ENCODE measurements around the gene C4orf50.

Gene C4orf50

GRCh38 chr4:5881340-5881739 is 136.9 kb downstream of the C4orf50 start:
- H3K4me3 ChIP-seq (replicated peaks; ENCODE audit: low read depth, low read length), result no peak overlapping the region
- no peak for DNase-seq (ENCODE audit: extremely low read depth, low read depth)
- TF ChIP-seq CTCF (IDR thresholded peaks at IDR 0.05; ENCODE audit: low read depth, low read length, missing control alignments), result no peak

GRCh38 chr4:5878359-5878758 is 139.9 kb downstream of the C4orf50 start:
- DNase-seq (ENCODE audit: extremely low read depth, low read depth), result no peak
- no peak overlapping the region for H3K4me3 ChIP-seq (replicated peaks; ENCODE audit: low read depth, low read length)
- TF ChIP-seq CTCF (IDR thresholded peaks at IDR 0.05; ENCODE audit: low read depth, low read length, missing control alignments), result no peak

GRCh38 chr4:5877392-5877791 is 140.8 kb downstream of the C4orf50 start:
- DNase-seq (ENCODE audit: extremely low read depth, low read depth), result no peak
- H3K4me3 ChIP-seq (replicated peaks; ENCODE audit: low read depth, low read length), result no peak overlapping the region
- no peak for TF ChIP-seq CTCF (IDR thresholded peaks at IDR 0.05; ENCODE audit: low read depth, low read length, missing control alignments)

DNA sequence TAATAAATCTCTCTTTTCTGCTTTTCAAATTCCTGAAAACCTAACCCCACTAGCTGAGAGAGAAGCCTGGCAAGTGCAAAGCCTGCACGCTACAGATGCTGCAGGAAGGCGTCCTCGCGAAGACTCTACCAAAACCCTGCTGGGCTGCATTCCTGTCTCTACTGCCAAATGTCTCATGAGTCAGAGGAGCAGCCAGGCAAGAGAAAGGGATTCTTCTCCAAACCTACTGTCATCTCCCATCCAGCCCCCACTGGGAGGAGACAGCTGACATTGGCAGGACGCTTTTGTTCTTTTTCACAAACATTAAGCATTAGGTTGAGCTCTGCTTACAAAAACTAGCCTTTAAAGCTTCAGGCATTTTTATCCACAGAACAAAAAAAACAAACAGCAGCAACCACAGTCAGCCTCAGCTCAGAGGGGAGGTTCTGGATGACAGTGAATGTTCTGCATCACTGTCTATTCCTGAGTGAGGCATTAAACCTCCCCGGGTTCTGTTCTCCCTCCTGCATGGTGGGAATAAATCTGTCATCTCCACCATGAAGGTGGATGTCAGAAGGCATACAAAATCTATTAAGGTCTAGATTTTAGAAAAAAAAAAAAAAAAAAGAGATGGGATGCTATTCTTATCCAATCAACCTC is 143.3 kb downstream of the C4orf50 start:
- DNase-seq (ENCODE audit: extremely low read depth, low read depth), result no peak

GRCh38 chr4:5870701-5871100 is 147.5 kb downstream of the C4orf50 start:
- H3K4me3 ChIP-seq (replicated peaks; ENCODE audit: low read depth, low read length), result no peak overlapping the region
- DNase-seq (ENCODE audit: extremely low read depth, low read depth), result no peak
- TF ChIP-seq CTCF (IDR thresholded peaks at IDR 0.05; ENCODE audit: low read depth, low read length, missing control alignments), result no peak

More for the DNA sequence above, 143.3 kb downstream of the C4orf50 start:
- TF ChIP-seq CTCF (IDR thresholded peaks at IDR 0.05; ENCODE audit: low read depth, low read length, missing control alignments), result no peak
- H3K4me3 ChIP-seq (replicated peaks; ENCODE audit: low read depth, low read length), result no peak overlapping the region

GRCh38 chr4:5869966-5870619 is 148.1 kb downstream of the C4orf50 start:
- no peak overlapping the region for H3K4me3 ChIP-seq (replicated peaks; ENCODE audit: low read depth, low read length)
- no peak for DNase-seq (ENCODE audit: extremely low read depth, low read depth)
- no peak for TF ChIP-seq CTCF (IDR thresholded peaks at IDR 0.05; ENCODE audit: low read depth, low read length, missing control alignments)

Measured in HFF-Myc (cell line).